ENCODE results near the gene ANKRD29. TPM values are rescaled to one million over a fixed set of nuclear protein-coding genes. Genes with fewer than 3 reads are reported as not detected.

The ANKRD29 gene
- 12.4 to 18.9 TPM (median 18.0 TPM) in 5 replicates for total RNA-seq (2022; extraction: Qiagen RNA extraction)

GRCh38 chr18:23662309-23663263, at the start of gene ANKRD29:
ANKRD29 (minus strand) TSS chr18:23662911; CDS start chr18:23662730, 181 bp downstream.

GRCh38 chr18:23689031-23689615, 26.4 kb upstream of the ANKRD29 start, which contains the start of gene LAMA3:
LAMA3 (plus strand) TSS chr18:23689453; CDS start chr18:23689684, 231 bp downstream.

DNA sequence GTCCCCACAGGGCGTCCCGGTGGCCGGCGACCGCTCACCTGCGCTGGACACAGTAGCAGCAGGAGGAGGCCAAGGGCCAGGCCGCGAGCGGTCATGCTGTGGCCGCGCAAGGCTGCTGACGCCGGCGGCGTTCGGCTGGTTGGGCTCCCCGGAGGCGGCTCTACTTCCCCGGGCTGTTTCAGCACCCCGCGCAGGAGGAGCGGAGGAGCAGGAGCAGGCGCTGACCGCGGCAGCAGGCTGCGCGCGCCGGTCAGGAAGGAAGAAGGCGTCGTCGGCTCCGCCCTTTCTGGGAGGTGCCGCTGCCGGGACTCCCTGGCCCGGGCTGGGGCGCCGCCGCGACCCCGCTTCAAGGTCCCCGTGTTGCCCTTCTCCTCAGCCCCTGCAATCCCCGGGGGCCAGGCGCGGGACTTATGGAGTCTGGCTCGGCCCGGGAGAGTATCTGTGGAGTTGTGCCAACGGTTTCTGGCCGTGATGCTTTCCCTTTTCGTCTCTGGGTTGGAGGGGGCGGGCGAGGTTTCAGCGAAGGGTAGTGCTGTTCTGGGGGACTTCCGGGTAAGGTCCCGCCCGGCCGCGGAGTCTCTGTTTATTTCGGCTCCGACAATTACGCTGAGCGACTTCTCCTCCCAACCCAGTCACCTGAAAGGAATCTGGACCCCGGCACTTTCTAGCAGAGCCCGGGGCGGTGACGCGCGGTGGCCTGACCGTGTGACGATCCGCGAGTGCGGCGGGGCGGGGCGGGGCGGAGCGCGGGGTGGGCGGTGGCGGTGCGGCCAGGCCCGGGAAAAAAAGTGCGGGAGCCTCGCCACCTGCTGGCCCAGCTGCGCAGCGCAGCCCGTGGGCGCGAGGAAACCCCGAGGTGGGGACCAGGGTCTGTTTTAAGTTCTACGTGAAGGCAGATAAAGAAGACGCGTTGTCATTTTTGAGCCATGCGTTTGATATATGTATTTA, 76.2 kb downstream of the ANKRD29 start, which contains the start of gene NPC1:
Gene NPC1 (minus strand): TSS at position 258 of the 948 bp plus-strand sequence. CDS start 163 bp downstream, at position 95.

Other genes starting within 250 kb of the ANKRD29 start
- gene RIOK3, start 209.6 kb downstream of the ANKRD29 start, total RNA-seq (2022; extraction: Qiagen RNA extraction) = 26.0 to 46.8 TPM (median 29.0 TPM) in 5 replicates
- 15.3 to 17.1 TPM (median 16.8 TPM) in 5 replicates for gene RMC1, start 159.4 kb downstream of the ANKRD29 start, total RNA-seq (2022; extraction: Qiagen RNA extraction)
- 93.4 to 146 TPM (median 114 TPM) in 5 replicates for gene NPC1, start 76.4 kb downstream of the ANKRD29 start, total RNA-seq (2022; extraction: Qiagen RNA extraction)
- 52.1 to 67.0 TPM (median 61.8 TPM) in 5 replicates for gene LAMA3, start 26.5 kb upstream of the ANKRD29 start, total RNA-seq (2022; extraction: Qiagen RNA extraction)

All from A549 treated with Hydrocortisone at 1 μM for 4 hours (cell line).